ENCODE measurements around the gene ZNF254. TPM values are rescaled to one million over a fixed set of nuclear protein-coding genes. Genes with fewer than 3 reads are reported as not detected.

The ZNF254 gene
- total RNA-seq, 3 donors from 2014 or later, result 19.4 to 48.9 (median 33.4) TPM

DNA sequence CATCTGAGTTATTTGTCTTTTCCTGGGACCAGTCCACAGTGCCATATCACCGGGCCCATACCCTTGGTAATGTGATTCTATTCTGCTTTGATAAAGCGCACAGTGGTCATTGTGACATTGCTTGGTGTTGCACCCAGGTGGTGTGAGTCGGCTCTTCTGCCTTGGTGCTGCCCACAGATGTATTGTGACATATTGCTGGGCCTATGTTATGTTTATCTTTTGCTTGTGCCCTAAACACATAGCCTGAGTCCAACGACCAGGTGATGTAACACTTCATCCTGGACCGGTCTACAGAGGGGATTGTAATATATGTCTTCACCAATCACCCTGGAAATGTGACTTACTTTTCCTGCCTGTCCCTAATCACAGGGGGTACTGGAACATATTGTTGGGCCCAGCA is 23.7 kb upstream of the ZNF254 start:
- Histone ChIP-seq H3K36me3 (no peaks in the 10 kb centered on the region), H3K4me3 (no peak overlapping the region), H3K4me1 (no peaks in the 10 kb centered on the region), H3K27me3 (no peaks in the 10 kb centered on the region), H3K27ac (no peak overlapping the region), H3K9me3 (no peaks in the 10 kb centered on the region)
- intact Hi-C loops (cut with DNase I; ENCODE audit: low total_unique reads), result no loop called here
- TF ChIP-seq, protein P1, sequence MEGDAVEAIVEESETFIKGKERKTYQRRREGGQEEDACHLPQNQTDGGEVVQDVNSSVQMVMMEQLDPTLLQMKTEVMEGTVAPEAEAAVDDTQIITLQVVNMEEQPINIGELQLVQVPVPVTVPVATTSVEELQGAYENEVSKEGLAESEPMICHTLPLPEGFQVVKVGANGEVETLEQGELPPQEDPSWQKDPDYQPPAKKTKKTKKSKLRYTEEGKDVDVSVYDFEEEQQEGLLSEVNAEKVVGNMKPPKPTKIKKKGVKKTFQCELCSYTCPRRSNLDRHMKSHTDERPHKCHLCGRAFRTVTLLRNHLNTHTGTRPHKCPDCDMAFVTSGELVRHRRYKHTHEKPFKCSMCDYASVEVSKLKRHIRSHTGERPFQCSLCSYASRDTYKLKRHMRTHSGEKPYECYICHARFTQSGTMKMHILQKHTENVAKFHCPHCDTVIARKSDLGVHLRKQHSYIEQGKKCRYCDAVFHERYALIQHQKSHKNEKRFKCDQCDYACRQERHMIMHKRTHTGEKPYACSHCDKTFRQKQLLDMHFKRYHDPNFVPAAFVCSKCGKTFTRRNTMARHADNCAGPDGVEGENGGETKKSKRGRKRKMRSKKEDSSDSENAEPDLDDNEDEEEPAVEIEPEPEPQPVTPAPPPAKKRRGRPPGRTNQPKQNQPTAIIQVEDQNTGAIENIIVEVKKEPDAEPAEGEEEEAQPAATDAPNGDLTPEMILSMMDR (IDR thresholded peaks at IDR 0.05), result no peak
- no peak for TF ChIP-seq POLR2A (IDR thresholded peaks at IDR 0.05)
- no peak for TF ChIP-seq POLR2AphosphoS5 (IDR thresholded peaks at IDR 0.05)
- no peak for DNase-seq (ENCODE audit: low spot score in 2 of 2)

DNA sequence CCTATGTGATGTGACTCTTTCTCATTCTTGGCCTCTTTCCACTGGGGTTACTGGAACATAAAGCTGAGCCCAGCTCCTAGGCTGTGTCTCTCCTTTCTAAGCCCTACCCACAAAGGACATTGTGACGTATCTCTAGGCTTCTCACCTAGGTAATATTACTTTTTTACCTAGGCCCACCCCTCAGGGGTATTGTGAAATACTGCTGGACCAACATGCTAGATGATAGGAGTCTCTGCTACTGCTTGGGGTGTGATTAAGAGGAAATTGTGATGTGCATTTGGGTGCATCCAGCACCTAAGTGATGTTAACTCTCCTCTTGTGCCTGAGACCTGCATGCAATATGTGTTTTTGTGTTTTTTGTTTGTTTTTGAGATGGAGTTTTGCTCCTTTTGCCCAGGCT is 22.8 kb upstream of the ZNF254 start:
- H3K27ac ChIP-seq, result no peak overlapping the region
- H3K9me3 ChIP-seq, result no peaks in the 10 kb centered on the region
- intact Hi-C loops (cut with DNase I; ENCODE audit: low total_unique reads), result no loop called here
- no peaks in the 10 kb centered on the region for H3K4me1 ChIP-seq
- no peaks in the 10 kb centered on the region for H3K27me3 ChIP-seq
- no peaks in the 10 kb centered on the region for H3K36me3 ChIP-seq
- TF ChIP-seq POLR2A (IDR thresholded peaks at IDR 0.05), result no peak
- TF ChIP-seq, protein P1 (IDR thresholded peaks at IDR 0.05), result no peak
- TF ChIP-seq POLR2AphosphoS5 (IDR thresholded peaks at IDR 0.05), result no peak
- H3K4me3 ChIP-seq, result no peak overlapping the region
- DNase-seq (ENCODE audit: low spot score in 2 of 2), result no peak

DNA sequence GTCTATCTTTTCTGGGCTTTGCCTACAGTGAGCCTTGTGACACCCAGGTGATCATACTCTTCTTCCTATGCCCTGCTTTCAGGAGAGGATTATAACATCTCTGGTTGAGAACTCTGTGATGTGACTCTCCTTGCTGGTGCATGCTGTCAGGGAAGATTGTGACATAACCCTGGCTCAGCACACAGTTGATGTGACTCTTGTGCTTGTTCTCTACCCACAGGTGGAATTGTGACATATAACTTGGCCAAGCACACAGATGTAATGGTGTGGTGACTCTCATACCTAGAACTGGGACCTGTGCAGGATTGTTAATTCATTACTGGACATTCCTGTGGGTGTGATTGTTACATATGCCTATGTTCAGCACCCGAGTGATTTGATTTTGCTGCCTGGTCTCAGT is 21.7 kb upstream of the ZNF254 start:
- Histone ChIP-seq H3K27me3 (no peaks in the 10 kb centered on the region), H3K27ac (no peak overlapping the region), H3K4me1 (no peaks in the 10 kb centered on the region), H3K36me3 (no peaks in the 10 kb centered on the region), H3K4me3 (no peak overlapping the region), H3K9me3 (no peaks in the 10 kb centered on the region)
- intact Hi-C loops (cut with DNase I; ENCODE audit: low total_unique reads), result no loop called here
- DNase-seq (ENCODE audit: low spot score in 2 of 2), result no peak
- TF ChIP-seq, protein P1 (IDR thresholded peaks at IDR 0.05), result no peak
- no peak for TF ChIP-seq POLR2AphosphoS5 (IDR thresholded peaks at IDR 0.05)

DNA sequence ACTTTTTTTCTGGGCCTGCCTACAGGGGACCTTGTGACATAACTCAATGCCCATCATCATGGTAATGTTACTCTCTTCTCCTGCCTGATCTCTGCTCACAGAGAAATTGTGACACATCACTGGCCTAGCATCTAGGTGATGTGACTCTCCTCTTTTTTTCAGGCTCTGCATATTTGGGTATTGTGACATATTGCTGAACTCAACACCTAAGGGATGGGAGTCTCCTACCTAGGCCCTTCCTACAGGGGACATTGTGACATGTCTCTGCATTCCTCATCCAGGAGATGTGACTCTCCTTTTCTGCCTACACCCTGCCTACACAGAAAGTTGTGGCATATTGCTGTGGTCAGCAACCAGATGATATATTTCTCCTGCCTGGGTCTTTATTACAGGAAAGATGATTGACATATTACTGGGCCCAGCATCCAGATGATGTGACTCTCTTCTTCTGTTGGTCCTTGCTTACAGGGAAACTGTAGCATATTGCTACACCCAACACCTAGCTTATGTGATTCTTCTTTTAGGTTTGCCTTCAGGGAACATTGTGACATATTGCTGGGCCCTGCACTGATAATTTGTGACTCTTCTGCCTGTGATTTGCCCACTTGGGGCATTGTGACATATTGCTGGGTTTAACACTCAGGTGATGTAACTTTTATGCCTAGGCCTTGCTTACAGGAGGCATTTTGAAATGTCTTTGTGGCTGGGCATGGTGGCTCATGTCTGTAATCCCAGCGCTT is 21.0 kb upstream of the ZNF254 start:
- Histone ChIP-seq H3K9me3 (no peaks in the 10 kb centered on the region), H3K36me3 (no peaks in the 10 kb centered on the region)
- no peak for TF ChIP-seq POLR2AphosphoS5 (IDR thresholded peaks at IDR 0.05)

DNA sequence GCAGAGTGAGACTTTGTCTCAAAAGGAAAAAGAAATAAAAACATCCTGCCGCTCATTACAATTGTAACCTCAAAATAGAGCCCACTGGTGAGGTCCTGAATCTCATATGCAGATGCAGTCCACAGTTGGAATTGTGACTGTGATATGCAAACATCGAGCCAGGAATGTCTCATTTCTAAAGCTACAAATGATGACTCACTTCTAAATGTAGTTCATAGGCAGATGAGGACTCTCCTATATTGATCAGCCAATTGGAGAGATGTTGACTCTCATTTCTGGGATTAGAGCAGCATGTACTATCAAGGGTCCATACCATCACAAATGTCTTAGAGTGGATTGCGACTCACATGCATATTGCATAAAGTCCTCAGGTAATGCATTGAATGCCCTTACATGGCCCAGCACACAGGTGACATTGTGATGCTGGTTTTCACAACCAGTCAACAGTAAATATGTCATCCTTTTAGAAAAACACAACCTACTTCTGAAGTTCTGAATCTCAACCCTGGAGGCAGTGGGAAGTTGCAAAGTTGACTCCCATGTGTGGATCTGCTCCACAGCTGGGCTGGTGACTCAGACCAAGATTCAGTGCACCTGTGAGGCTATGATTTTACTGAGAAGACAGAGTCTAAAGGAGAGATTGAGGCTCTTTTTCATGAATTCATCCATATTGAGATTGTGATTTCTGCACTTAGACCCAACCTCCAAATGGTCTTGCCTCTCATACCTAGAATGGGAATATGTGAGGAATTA is 16.9 kb upstream of the ZNF254 start:
- intact Hi-C loops (cut with DNase I; ENCODE audit: low total_unique reads), result no loop called here
- H3K4me3 ChIP-seq, result no peak overlapping the region
- TF ChIP-seq, protein P1 (IDR thresholded peaks at IDR 0.05), result no peak
- no peak for TF ChIP-seq POLR2A (IDR thresholded peaks at IDR 0.05)
- TF ChIP-seq POLR2AphosphoS5 (IDR thresholded peaks at IDR 0.05), result no peak
- no peak overlapping the region for H3K27ac ChIP-seq
- H3K9me3 ChIP-seq, result no peaks in the 10 kb centered on the region
- no peaks in the 10 kb centered on the region for H3K36me3 ChIP-seq
- H3K27me3 ChIP-seq, result no peaks in the 10 kb centered on the region
- H3K4me1 ChIP-seq, result no peaks in the 10 kb centered on the region
- DNase-seq (ENCODE audit: low spot score in 2 of 2), result no peak

More for the DNA sequence above, 21.0 kb upstream of the ZNF254 start:
- no peaks in the 10 kb centered on the region for H3K4me1 ChIP-seq
- no peak overlapping the region for H3K27ac ChIP-seq
- no peaks in the 10 kb centered on the region for H3K27me3 ChIP-seq
- intact Hi-C loops (cut with DNase I; ENCODE audit: low total_unique reads), result no loop called here
- DNase-seq (ENCODE audit: low spot score in 2 of 2), result no peak
- no peak overlapping the region for H3K4me3 ChIP-seq
